Thymus (tissue), 11 donors: ENCODE measurements around the gene CPM. TPM values are rescaled to one million over a fixed set of nuclear protein-coding genes. Genes with fewer than 3 reads are reported as not detected.

Experiments used
- DNase-seq, 9 donors: peaks; one replicate each; pipeline ENCODE4 v3.0.0-alpha.2; 2013; ENCODE audit warnings: low spot score in 9 of 9, low read depth in 6 of 9, missing footprints in 1 of 9
- H3K27ac ChIP-seq, 2 donors: one replicate each; pipeline ENCODE4 v1.5.1; 2013; ENCODE audit warnings: control low read depth in 1 of 2, low read depth in 1 of 2, low read length in 1 of 2, mild to moderate bottlenecking in 1 of 2, moderate library complexity in 1 of 2
- H3K27me3 ChIP-seq, 2 donors: one replicate each; pipeline ENCODE4 v1.5.1; 2013; ENCODE audit warnings: low read length in 1 of 2; ENCODE audit not compliant: control insufficient read depth in 2 of 2, insufficient read depth in 1 of 2
- H3K36me3 ChIP-seq, 2 donors: one replicate each; pipeline ENCODE4 v1.5.1; 2013; ENCODE audit warnings: low read length in 1 of 2, mild to moderate bottlenecking in 1 of 2, moderate library complexity in 1 of 2; ENCODE audit not compliant: control insufficient read depth in 2 of 2, insufficient read depth in 2 of 2
- H3K4me1 ChIP-seq, 2 donors: one replicate each; pipeline ENCODE4 v1.5.1; 2013; ENCODE audit warnings: low read length in 2 of 2; ENCODE audit not compliant: control insufficient read depth in 2 of 2, insufficient read depth in 2 of 2
- H3K4me3 ChIP-seq, 2 donors: one replicate each; pipeline ENCODE4 v1.5.1; 2013; ENCODE audit warnings: low read length in 2 of 2, control low read depth in 1 of 2, mild to moderate bottlenecking in 1 of 2
- H3K9me3 ChIP-seq, 2 donors: one replicate each; pipeline ENCODE4 v1.5.1; 2013; ENCODE audit warnings: low read length in 1 of 2, mild to moderate bottlenecking in 1 of 2; ENCODE audit not compliant: control insufficient read depth in 2 of 2, insufficient read depth in 1 of 2
- WGBS: extraction: QIAGEN DNeasy Blood & Tissue Kit; methylation state at CpG from one replicate; pipeline ENCODE4 v1.1.7; 2013; 5-methylcytosine and 5-hydroxymethylcytosine counted together
- polyA plus RNA-seq: library from polyadenylated mRNA; stranded (reverse); fragments of 200-250 nt; gene quantifications from one replicate; pipeline ENCODE4 v1.2.3, GENCODE V29; 2013
- total RNA-seq: library from RNA; stranded (reverse); fragments of 120-200 nt; gene quantifications from one replicate; pipeline ENCODE4 v1.2.4, GENCODE V29; 2013
- donor health status: healthy.

Gene CPM
- total and polyA plus RNA-seq, 2 donors: 2.7 to 11.4 TPM

GRCh38 chr12:68856510-68856909 lies 76.5 kb downstream of the CPM start:
- no peaks in the 10 kb centered on the region for H3K4me1 ChIP-seq

GRCh38 chr12:68855771-68856170 lies 77.2 kb downstream of the CPM start:
- Histone ChIP-seq H3K27me3 (no peaks in the 10 kb centered on the region), H3K36me3 (no peaks in the 10 kb centered on the region), H3K4me3 (no peak overlapping the region), H3K4me1 (no peaks in the 10 kb centered on the region), H3K9me3 (no peaks in the 10 kb centered on the region), H3K27ac (no peak overlapping the region)
- whole genome bisulfite sequencing: 99% methylated on average over 8 of the region's 8 CpGs
- no peak for DNase-seq

More at GRCh38 chr12:68856510-68856909, 76.5 kb downstream of the CPM start:
- DNase-seq: no peak
- Histone ChIP-seq H3K36me3 (no peaks in the 10 kb centered on the region), H3K27me3 (no peaks in the 10 kb centered on the region), H3K9me3 (no peaks in the 10 kb centered on the region), H3K27ac (no peak overlapping the region), H3K4me3 (no peak overlapping the region)
- 92% methylated on average over 3 of the region's 3 CpGs for WGBS

DNA sequence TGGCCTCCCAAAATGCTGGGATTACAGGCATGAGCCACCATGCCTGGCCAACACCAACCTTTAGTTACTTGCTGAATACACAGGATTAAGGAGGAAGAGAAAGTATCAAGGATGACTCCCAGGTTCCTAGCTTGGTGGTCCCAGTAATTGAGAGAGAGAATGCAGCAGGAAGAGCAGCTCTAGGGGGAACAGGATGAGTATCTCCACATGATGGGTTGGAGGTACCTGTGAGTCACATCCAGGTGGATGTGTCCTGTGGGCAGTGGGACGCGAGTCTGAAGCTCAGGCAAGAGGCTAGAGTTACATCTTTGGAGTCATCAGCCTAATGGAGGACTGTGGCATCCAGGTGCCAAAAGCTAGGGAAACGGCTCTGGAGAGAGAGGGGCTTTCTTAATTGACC lies 77.9 kb downstream of the CPM start:
- Histone ChIP-seq H3K27me3 (no peaks in the 10 kb centered on the region), H3K36me3 (no peaks in the 10 kb centered on the region), H3K9me3 (no peaks in the 10 kb centered on the region), H3K4me1 (no peaks in the 10 kb centered on the region), H3K4me3 (no peak overlapping the region), H3K27ac (no peak overlapping the region)
- 96% methylated on average over 3 of the region's 3 CpGs for WGBS
- no peak for DNase-seq

GRCh38 chr12:68854554-68854953 lies 78.4 kb downstream of the CPM start:
- WGBS: 95% methylated on average over 3 of the region's 3 CpGs
- no peaks in the 10 kb centered on the region for H3K4me1 ChIP-seq
- H3K9me3 ChIP-seq: no peaks in the 10 kb centered on the region
- no peaks in the 10 kb centered on the region for H3K27me3 ChIP-seq
- DNase-seq: no peak
- no peak overlapping the region for H3K4me3 ChIP-seq
- H3K27ac ChIP-seq: no peak overlapping the region
- no peaks in the 10 kb centered on the region for H3K36me3 ChIP-seq

DNA sequence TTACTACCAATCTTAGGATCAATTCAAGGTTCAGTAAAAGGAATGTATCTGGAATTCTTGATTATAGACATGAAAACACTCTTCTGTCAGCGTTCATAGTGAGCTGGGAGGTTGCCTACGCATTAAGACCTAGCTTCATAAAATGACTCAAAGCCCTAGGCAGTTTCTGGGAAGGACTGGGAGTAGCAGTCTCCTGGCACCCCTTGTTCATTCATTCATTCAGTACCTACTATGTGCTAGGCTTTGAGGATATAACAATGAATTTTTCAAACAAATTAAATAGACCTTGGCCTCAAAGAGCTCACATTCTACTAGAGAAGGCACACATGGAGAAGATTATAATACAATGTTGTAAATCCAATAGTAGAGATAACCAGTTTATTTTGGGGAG lies 78.9 kb downstream of the CPM start:
- Histone ChIP-seq H3K4me1 (no peaks in the 10 kb centered on the region), H3K27ac (no peak overlapping the region), H3K36me3 (no peaks in the 10 kb centered on the region), H3K27me3 (no peaks in the 10 kb centered on the region), H3K9me3 (no peaks in the 10 kb centered on the region), H3K4me3 (no peak overlapping the region)
- WGBS: 95% methylated on average over 2 of the region's 2 CpGs
- DNase-seq: no peak

DNA sequence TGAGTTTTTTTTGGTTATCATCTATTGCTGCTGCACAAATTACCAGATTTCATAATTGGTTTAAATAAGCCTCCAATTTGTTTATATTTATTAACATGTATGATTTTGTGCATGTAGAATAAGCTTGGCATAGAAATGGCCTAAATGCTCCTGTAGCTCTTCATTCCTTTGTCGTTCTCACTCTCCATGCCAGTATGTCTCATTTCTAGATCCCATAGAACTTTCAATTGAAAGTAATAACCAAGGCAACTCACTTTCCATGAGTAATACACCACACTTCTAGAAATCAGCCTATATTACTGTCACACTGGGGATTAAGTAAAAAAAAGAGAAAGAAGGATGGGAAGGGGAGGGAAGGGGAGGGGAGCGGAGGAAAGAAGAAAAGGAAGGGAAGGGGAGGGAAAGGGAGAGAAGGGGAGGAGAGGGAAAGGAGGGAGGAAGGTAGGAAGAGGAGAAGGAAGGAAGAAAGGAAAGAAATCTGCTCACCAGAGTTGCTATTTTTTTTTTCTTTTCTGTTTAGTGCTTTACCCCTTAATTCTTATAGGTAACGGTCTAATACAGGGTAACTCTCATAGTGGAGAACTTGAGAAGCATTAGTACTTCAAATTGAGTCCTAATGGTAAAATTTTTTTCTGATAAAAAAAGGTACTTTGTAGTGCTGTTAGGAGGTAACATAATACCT lies 79.4 kb downstream of the CPM start:
- H3K27me3 ChIP-seq: no peaks in the 10 kb centered on the region
- H3K4me3 ChIP-seq: no peak overlapping the region
- WGBS: 95% methylated on average over 3 of the region's 3 CpGs
- no peaks in the 10 kb centered on the region for H3K9me3 ChIP-seq
- H3K4me1 ChIP-seq: no peaks in the 10 kb centered on the region
- no peak overlapping the region for H3K27ac ChIP-seq
- no peaks in the 10 kb centered on the region for H3K36me3 ChIP-seq
- DNase-seq: no peak

DNA sequence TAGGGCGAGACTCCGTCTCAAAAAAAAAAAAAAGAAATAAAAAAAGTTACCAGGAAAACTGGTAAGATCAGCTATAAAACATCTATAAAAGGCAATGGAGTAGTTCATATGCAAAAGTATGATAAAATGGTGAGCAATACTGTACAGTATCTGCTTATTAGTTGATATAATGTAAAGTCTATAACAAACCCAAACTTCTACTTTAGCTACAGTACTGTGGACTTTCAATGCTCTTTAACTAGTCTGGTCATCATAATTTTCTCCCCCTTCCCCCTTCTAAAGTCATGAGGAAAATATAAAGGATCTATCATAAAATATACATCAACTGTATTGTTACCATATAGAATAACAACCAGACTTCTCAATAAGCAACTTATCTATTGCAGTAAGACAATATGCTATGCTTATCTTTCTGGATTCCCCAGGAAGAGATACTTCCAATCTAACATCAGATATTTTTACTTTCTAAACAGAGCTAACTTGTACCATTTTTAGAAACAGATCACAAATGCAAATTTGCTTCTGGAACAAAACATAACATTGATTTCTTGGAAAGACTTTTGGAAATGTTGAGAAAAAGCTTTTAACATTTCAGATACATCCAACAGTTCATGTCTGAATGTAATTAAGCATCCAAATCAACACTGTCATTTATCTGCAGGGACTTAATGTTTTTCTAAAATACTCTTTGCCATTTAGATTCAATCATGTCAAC lies 81.2 kb downstream of the CPM start:
- no peaks in the 10 kb centered on the region for H3K27me3 ChIP-seq
- 97% methylated on average over 2 of the region's 2 CpGs for WGBS
- no peak overlapping the region for H3K4me3 ChIP-seq
- DNase-seq: no peak
- no peaks in the 10 kb centered on the region for H3K4me1 ChIP-seq
- H3K36me3 ChIP-seq: no peaks in the 10 kb centered on the region
- no peaks in the 10 kb centered on the region for H3K9me3 ChIP-seq
- H3K27ac ChIP-seq: no peak overlapping the region

GRCh38 chr12:68850390-68850789 lies 82.6 kb downstream of the CPM start:
- Histone ChIP-seq H3K4me1 (no peaks in the 10 kb centered on the region), H3K27me3 (no peaks in the 10 kb centered on the region), H3K4me3 (no peak overlapping the region), H3K9me3 (no peaks in the 10 kb centered on the region), H3K27ac (no peak overlapping the region), H3K36me3 (peaks cover 0 to under 1% of the 10 kb centered on the region in 2 donors)
- no peak for DNase-seq
- 91% methylated on average over 4 of the region's 4 CpGs for WGBS

- Histone ChIP-seq H3K36me3 (peaks cover 7 to 33% of the 10 kb centered on the region in 2 donors), H3K27me3 (no peaks in the 10 kb centered on the region), H3K4me3 (no peak overlapping the region), H3K4me1 (no peaks in the 10 kb centered on the region), H3K27ac (no peak overlapping the region), H3K9me3 (no peaks in the 10 kb centered on the region)
- WGBS: 88% methylated on average over 3 of the region's 3 CpGs
- DNase-seq: no peak
These were observed 86.2 kb downstream of the CPM start for GRCh38 chr12:68846811-68847210.
